Gastrocnemius medialis (tissue), 4 donors: ENCODE measurements around the gene PEX16. TPM values are rescaled to one million over a fixed set of nuclear protein-coding genes. Genes with fewer than 3 reads are reported as not detected.

Source experiments
- ATAC-seq, 2 donors: fragments of 150-250 bp; one replicate each; pipeline ENCODE4 v1.9.1; 2016
- DNase-seq, 2 donors: peaks; one replicate each; pipeline ENCODE4 v3.0.0-alpha.2; 2019
- H3K27ac ChIP-seq, 4 donors: fragments of 200-600 bp; sonication (generic); 1 replicate in 1 of 4; 2 replicates in 3 of 4; pipeline ENCODE4 v1.5.1; 2016 to 2018; ENCODE audit warnings: mild to moderate bottlenecking in 2 of 4, moderate library complexity in 1 of 4
- H3K27me3 ChIP-seq, 3 donors: fragments of 200-600 bp; sonication (generic) in 2 of 3; 1 replicate in 1 of 3; 2 replicates in 2 of 3; pipeline versions ENCODE4 v1.5.1 to v1.6.0; 2016 to 2019; ENCODE audit warnings: mild to moderate bottlenecking in 1 of 3, moderate library complexity in 1 of 3
- H3K36me3 ChIP-seq, 2 donors: fragments of 200-600 bp; sonication (generic) in 1 of 2; one replicate each; pipeline ENCODE4 v1.5.1; 2017 to 2018
- H3K4me1 ChIP-seq, 2 donors: fragments of 200-600 bp; sonication (generic) in 1 of 2; one replicate each; pipeline ENCODE4 v1.5.1; 2016 to 2017; ENCODE audit warnings: mild to moderate bottlenecking in 2 of 2
- H3K4me3 ChIP-seq, 4 donors: fragments of 200-600 bp; sonication (generic) in 3 of 4; 1 replicate in 1 of 4; 2 replicates in 3 of 4; pipeline ENCODE4 v1.5.1; 2016 to 2019; ENCODE audit warnings: mild to moderate bottlenecking in 2 of 4
- H3K9me3 ChIP-seq, 3 donors: fragments of 200-600 bp; sonication (generic) in 2 of 3; 1 replicate in 1 of 3; 2 replicates in 2 of 3; pipeline ENCODE4 v1.5.1; 2016 to 2019
- POLR2A ChIP-seq, 2 donors: fragments of 450-650 bp; IDR thresholded peaks; one replicate each; pipeline ENCODE4 v1.6.1; 2017; ENCODE audit warnings: antibody characterized with exemption in 2 of 2, mild to moderate bottlenecking in 2 of 2, moderate library complexity in 2 of 2
- in situ Hi-C, 4 donors: fragments of 200-750 bp; cut with MboI; loops; one replicate each; pipeline versions ENCODE4 v1.15.0 to v1.8.0; 2017; ENCODE audit warnings: low sequenced_read_pairs in 4 of 4
- intact Hi-C: fragments of 100-400 bp; cut with DNase I; formaldehyde crosslinking; loops from one replicate; pipeline ENCODE4 v1.15.1; 2023; ENCODE audit warnings: low total_unique reads
- total RNA-seq, 4 donors: library from RNA; depleted of rRNA; stranded (reverse); fragments of >200 nt; gene quantifications; one replicate each; pipeline versions ENCODE4 v1.1.0 to v1.2.3, GENCODE V29; 2016
- TF ChIP-seq, protein P1 (sequence below), 5 experiments: fragments of 450-650 bp in 3 of 5; fragments of 200-600 bp in 2 of 5; sonication (generic) in 2 of 5; IDR thresholded peaks in 4 of 5; conservative IDR thresholded peaks in 1 of 5; 1 replicate in 4 of 5; 2 replicates in 1 of 5; pipeline ENCODE4 v1.5.1; 2016 to 2019; ENCODE audit warnings: antibody characterized with exemption in 5 of 5, mild to moderate bottlenecking in 3 of 5, moderate library complexity in 3 of 5

PEX16 gene
- total RNA-seq, 4 donors from 2014 or later: 18.5 to 27.2 (median 20.5) TPM

- Histone ChIP-seq H3K4me1 (peaks cover 3 to 12% of the 10 kb centered on the region in 2 donors), H3K27ac (no peak overlapping the region), H3K27me3 (no peaks in the 10 kb centered on the region), H3K9me3 (no peaks in the 10 kb centered on the region), H3K36me3 (peaks cover 0 to 42% of the 10 kb centered on the region in 2 donors), H3K4me3 (no peak overlapping the region)
- DNase-seq (no peak), ATAC-seq (no peak)
- intact Hi-C loops (no loop called here), in situ Hi-C loops (no loop called here)
- no peak for TF ChIP-seq POLR2A (IDR thresholded peaks at IDR 0.05)
- TF ChIP-seq, protein P1, sequence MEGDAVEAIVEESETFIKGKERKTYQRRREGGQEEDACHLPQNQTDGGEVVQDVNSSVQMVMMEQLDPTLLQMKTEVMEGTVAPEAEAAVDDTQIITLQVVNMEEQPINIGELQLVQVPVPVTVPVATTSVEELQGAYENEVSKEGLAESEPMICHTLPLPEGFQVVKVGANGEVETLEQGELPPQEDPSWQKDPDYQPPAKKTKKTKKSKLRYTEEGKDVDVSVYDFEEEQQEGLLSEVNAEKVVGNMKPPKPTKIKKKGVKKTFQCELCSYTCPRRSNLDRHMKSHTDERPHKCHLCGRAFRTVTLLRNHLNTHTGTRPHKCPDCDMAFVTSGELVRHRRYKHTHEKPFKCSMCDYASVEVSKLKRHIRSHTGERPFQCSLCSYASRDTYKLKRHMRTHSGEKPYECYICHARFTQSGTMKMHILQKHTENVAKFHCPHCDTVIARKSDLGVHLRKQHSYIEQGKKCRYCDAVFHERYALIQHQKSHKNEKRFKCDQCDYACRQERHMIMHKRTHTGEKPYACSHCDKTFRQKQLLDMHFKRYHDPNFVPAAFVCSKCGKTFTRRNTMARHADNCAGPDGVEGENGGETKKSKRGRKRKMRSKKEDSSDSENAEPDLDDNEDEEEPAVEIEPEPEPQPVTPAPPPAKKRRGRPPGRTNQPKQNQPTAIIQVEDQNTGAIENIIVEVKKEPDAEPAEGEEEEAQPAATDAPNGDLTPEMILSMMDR (IDR thresholded peaks at IDR 0.05 in 4 of 5, conservative IDR thresholded peaks at IDR 0.05 in 1 of 5): no peak
Measured at GRCh38 chr11:45933131-45933831, 15.6 kb upstream of the PEX16 start.

- Histone ChIP-seq H3K27ac (no peak overlapping the region), H3K9me3 (no peaks in the 10 kb centered on the region), H3K4me1 (peaks cover 3 to 12% of the 10 kb centered on the region in 2 donors), H3K4me3 (no peak overlapping the region), H3K36me3 (peaks cover 0 to 36% of the 10 kb centered on the region in 2 donors), H3K27me3 (no peaks in the 10 kb centered on the region)
- DNase-seq: no peak
- ATAC-seq: no peak
- TF ChIP-seq POLR2A (IDR thresholded peaks at IDR 0.05): no peak
- TF ChIP-seq, protein P1 (IDR thresholded peaks at IDR 0.05 in 4 of 5, conservative IDR thresholded peaks at IDR 0.05 in 1 of 5): no peak
- in situ Hi-C loops: no loop called here
- intact Hi-C loops: no loop called here
Measured at GRCh38 chr11:45932217-45932616, 14.5 kb upstream of the PEX16 start.

- intact Hi-C loops (no loop called here), in situ Hi-C loops (no loop called here)
- ATAC-seq: no peak
- no peaks in the 10 kb centered on the region for H3K9me3 ChIP-seq
- no peak overlapping the region for H3K4me3 ChIP-seq
- H3K27ac ChIP-seq: no peak overlapping the region
- no peak for DNase-seq
- H3K36me3 ChIP-seq: peaks cover 0 to 32% of the 10 kb centered on the region in 2 donors
- TF ChIP-seq POLR2A (IDR thresholded peaks at IDR 0.05): no peak
- TF ChIP-seq, protein P1 (IDR thresholded peaks at IDR 0.05 in 4 of 5, conservative IDR thresholded peaks at IDR 0.05 in 1 of 5): no peak
- H3K4me1 ChIP-seq: peaks cover 3 to 10% of the 10 kb centered on the region in 2 donors
- H3K27me3 ChIP-seq: no peaks in the 10 kb centered on the region
Measured at GRCh38 chr11:45931739-45932138, 14.1 kb upstream of the PEX16 start.

GRCh38 chr11:45930951-45931570, 13.4 kb upstream of the PEX16 start:
- Histone ChIP-seq H3K27me3 (peaks cover 0 to 5% (median 2%) of the 10 kb centered on the region in 3 donors), H3K4me1 (peaks cover 3 to 5% of the 10 kb centered on the region in 2 donors), H3K9me3 (no peaks in the 10 kb centered on the region), H3K4me3 (no peak overlapping the region), H3K36me3 (peaks cover 0 to 31% of the 10 kb centered on the region in 2 donors), H3K27ac (no peak overlapping the region)
- TF ChIP-seq POLR2A (IDR thresholded peaks at IDR 0.05): no peak
- TF ChIP-seq, protein P1 (IDR thresholded peaks at IDR 0.05 in 4 of 5, conservative IDR thresholded peaks at IDR 0.05 in 1 of 5): no peak
- ATAC-seq (no peak), DNase-seq (no peak)
- intact Hi-C loops (no loop called here), in situ Hi-C loops (no loop called here)
